ENCODE measurements around the gene FLYWCH2. TPM values are rescaled to one million over a fixed set of nuclear protein-coding genes. Genes with fewer than 3 reads are reported as not detected.

Gene FLYWCH2
- total and polyA plus RNA-seq, 2 experiments from 2014 or later = 48.6 to 60.3 TPM

- Histone ChIP-seq H3K9me2 (ENCODE audit: insufficient read depth) (no peaks in the 10 kb centered on the region), H3K4me3 (peak overlapping the region; percentile 96), H3K4me2 (ENCODE audit: unreplicated experiment) (peak overlapping the region; percentile 81), H3K4me1 (ENCODE audit: insufficient read depth) (peaks cover 5% of the 10 kb centered on the region; the same call in 1 of the 2 replicates), H3K27ac (peak overlapping the region; percentile 89), H3F3A (ENCODE audit: insufficient read depth) (peaks cover 5% of the 10 kb centered on the region; the same call in 1 of the 2 replicates), H3K79me2 (ENCODE audit: insufficient read depth) (peaks cover 53% of the 10 kb centered on the region), H4K20me1 (ENCODE audit: insufficient read depth) (no peaks in the 10 kb centered on the region), H3K9ac (peak overlapping the region; percentile 93), H3K36me3 (ENCODE audit: low read depth) (no peaks in the 10 kb centered on the region), H2AFZ (peak overlapping the region; percentile 91), H3K27me3 (replicated peaks; ENCODE audit: insufficient read depth) (no peaks in the 10 kb centered on the region), H3K9me3 (ENCODE audit: low read depth) (no peaks in the 10 kb centered on the region)
- no peak for TF ChIP-seq EZH2phosphoT487 (IDR thresholded peaks at IDR 0.05; ENCODE audit: insufficient read depth, low read depth)
- 0 to 1% methylated on average over 29 to 30 of the region's 31 CpGs for WGBS, 2 experiments (ENCODE audit: low coverage in 1 of 2, low lambda C conversion rate in 2 of 2, missing lambda C conversion rate in 2 of 2)
- in situ Hi-C loops (cut with MboI) = no loop called here
- peak; percentile 67 for DNase-seq
Measured at GRCh38 chr16:2883458-2883908, 468 bp downstream of the FLYWCH2 start.

- Histone ChIP-seq H3K4me3 (peak overlapping the region; percentile 96), H3K79me2 (ENCODE audit: insufficient read depth) (peaks cover 59% of the 10 kb centered on the region), H3K9me3 (ENCODE audit: low read depth) (no peaks in the 10 kb centered on the region), H3K9ac (peak overlapping the region; percentile 93), H3K27ac (peak overlapping the region; percentile 89), H3K4me2 (ENCODE audit: unreplicated experiment) (peak overlapping the region; percentile 81), H3F3A (ENCODE audit: insufficient read depth) (peaks cover 5% of the 10 kb centered on the region; the same call in 1 of the 2 replicates), H3K36me3 (ENCODE audit: low read depth) (no peaks in the 10 kb centered on the region), H4K20me1 (ENCODE audit: insufficient read depth) (no peaks in the 10 kb centered on the region), H2AFZ (peak overlapping the region; percentile 91), H3K27me3 (replicated peaks; ENCODE audit: insufficient read depth) (no peaks in the 10 kb centered on the region), H3K4me1 (ENCODE audit: insufficient read depth) (peaks cover 5% of the 10 kb centered on the region; the same call in 1 of the 2 replicates), H3K9me2 (ENCODE audit: insufficient read depth) (no peaks in the 10 kb centered on the region)
- TF ChIP-seq EZH2 (IDR thresholded peaks at IDR 0.05; ENCODE audit: insufficient read depth, poor library complexity, severe bottlenecking) = no peak
- no peak for TF ChIP-seq EZH2phosphoT487 (IDR thresholded peaks at IDR 0.05; ENCODE audit: insufficient read depth, low read depth)
- peak; percentile 58 for DNase-seq
- WGBS, 2 experiments (ENCODE audit: low coverage in 1 of 2, low lambda C conversion rate in 2 of 2, missing lambda C conversion rate in 2 of 2) = 33 to 36% methylated on average over 18 of the region's 18 CpGs
- in situ Hi-C loops (cut with MboI) = no loop called here
Measured at GRCh38 chr16:2884041-2884451, 1.0 kb downstream of the FLYWCH2 start.

GRCh38 chr16:2894231-2894630 is 11.2 kb downstream of the FLYWCH2 start:
- Histone ChIP-seq H3K27ac (no peak overlapping the region), H2AFZ (no peak overlapping the region), H3K36me3 (ENCODE audit: low read depth) (no peaks in the 10 kb centered on the region), H3K4me3 (no peak overlapping the region), H3K79me2 (ENCODE audit: insufficient read depth) (peaks cover 38% of the 10 kb centered on the region), H3K9me2 (ENCODE audit: insufficient read depth) (no peaks in the 10 kb centered on the region), H4K20me1 (ENCODE audit: insufficient read depth) (no peaks in the 10 kb centered on the region), H3K4me1 (ENCODE audit: insufficient read depth) (peaks cover 5% of the 10 kb centered on the region), H3K9ac (no peak overlapping the region), H3K27me3 (replicated peaks; ENCODE audit: insufficient read depth) (no peaks in the 10 kb centered on the region), H3K4me2 (ENCODE audit: unreplicated experiment) (no peak overlapping the region), H3K9me3 (ENCODE audit: low read depth) (no peaks in the 10 kb centered on the region), H3F3A (ENCODE audit: insufficient read depth) (no peaks in the 10 kb centered on the region)
- in situ Hi-C loops (cut with MboI) = no loop called here
- DNase-seq = no peak
- TF ChIP-seq EZH2 (IDR thresholded peaks at IDR 0.05; ENCODE audit: insufficient read depth, poor library complexity, severe bottlenecking) = no peak
- no peak for TF ChIP-seq EZH2phosphoT487 (IDR thresholded peaks at IDR 0.05; ENCODE audit: insufficient read depth, low read depth)
- 86 to 88% methylated on average over 27 to 31 of the region's 31 CpGs for WGBS, 2 experiments (ENCODE audit: low coverage in 1 of 2, low lambda C conversion rate in 2 of 2, missing lambda C conversion rate in 2 of 2)

GRCh38 chr16:2895813-2896212 is 12.8 kb downstream of the FLYWCH2 start:
- no peak for TF ChIP-seq EZH2phosphoT487 (IDR thresholded peaks at IDR 0.05; ENCODE audit: insufficient read depth, low read depth)
- no peak for TF ChIP-seq EZH2 (IDR thresholded peaks at IDR 0.05; ENCODE audit: insufficient read depth, poor library complexity, severe bottlenecking)
- WGBS, 2 experiments (ENCODE audit: low coverage in 1 of 2, low lambda C conversion rate in 2 of 2, missing lambda C conversion rate in 2 of 2) = 23 to 37% methylated on average over 4 of the region's 4 CpGs
- no peak overlapping the region for H3K27ac ChIP-seq
- no peak overlapping the region for H2AFZ ChIP-seq
- H3F3A ChIP-seq (ENCODE audit: insufficient read depth) = no peaks in the 10 kb centered on the region
- H3K36me3 ChIP-seq (ENCODE audit: low read depth) = no peaks in the 10 kb centered on the region
- DNase-seq = peak; percentile 60
- no peak overlapping the region for H3K4me2 ChIP-seq (ENCODE audit: unreplicated experiment)
- no peaks in the 10 kb centered on the region for H3K9me3 ChIP-seq (ENCODE audit: low read depth)
- no peak overlapping the region for H3K9ac ChIP-seq
- in situ Hi-C loops (cut with MboI) = no loop called here
- no peaks in the 10 kb centered on the region for H3K27me3 ChIP-seq (replicated peaks; ENCODE audit: insufficient read depth)
- no peak overlapping the region for H3K4me3 ChIP-seq
- H3K79me2 ChIP-seq (ENCODE audit: insufficient read depth) = peaks cover 22% of the 10 kb centered on the region
- no peaks in the 10 kb centered on the region for H4K20me1 ChIP-seq (ENCODE audit: insufficient read depth)
- H3K4me1 ChIP-seq (ENCODE audit: insufficient read depth) = peaks cover 5% of the 10 kb centered on the region
- no peaks in the 10 kb centered on the region for H3K9me2 ChIP-seq (ENCODE audit: insufficient read depth)

All from GM23248 (cell line).